ENCODE results near the gene RPS21. TPM values are rescaled to one million over a fixed set of nuclear protein-coding genes. Genes with fewer than 3 reads are reported as not detected.
A peak's percentile ranks its signal among the peaks of the same experiment; 100 is the strongest.

The RPS21 gene
- total and polyA plus RNA-seq, 2 of the 13 experiments (the other 11 are each of a cell fraction or from before 2014, with no cell fraction given), result 2,647 to 11,063 TPM

DNA sequence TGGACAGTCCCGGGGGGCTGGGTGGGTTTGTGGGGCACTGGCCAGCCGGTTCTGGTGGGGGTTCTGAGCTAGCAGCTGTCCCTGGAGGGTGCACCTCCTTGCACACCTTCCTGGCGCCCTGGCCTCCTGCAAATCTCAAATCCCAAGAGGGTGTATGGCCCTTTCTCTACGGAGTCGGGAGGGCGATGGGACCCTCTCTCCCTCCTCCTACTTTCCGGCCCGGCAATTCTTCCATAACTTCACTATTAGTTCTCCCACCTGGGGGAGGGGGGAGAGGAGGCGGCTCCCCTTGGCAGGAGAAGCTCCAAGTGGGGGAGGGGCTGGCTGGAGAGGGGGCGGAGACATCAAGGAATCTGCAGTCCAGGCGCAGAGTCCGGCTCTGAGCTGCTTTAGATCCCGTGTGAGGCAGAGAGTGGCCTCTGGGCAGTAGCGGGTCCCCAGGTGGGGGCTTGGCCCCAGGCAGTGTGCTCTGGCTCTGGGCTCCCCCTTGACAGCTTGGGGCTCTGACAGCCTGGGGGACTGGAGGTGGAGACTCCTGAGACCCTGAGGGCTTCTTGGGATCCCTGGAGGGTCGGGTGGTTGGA is 18.4 kb upstream of the RPS21 start (continued):
- TF ChIP-seq ZGPAT (CRISPR knock-in tag; IDR thresholded peaks at IDR 0.05) (peak; percentile 57), TEF (CRISPR knock-in tag; IDR thresholded peaks at IDR 0.05) (no peak), ATF2 (CRISPR knock-in tag; IDR thresholded peaks at IDR 0.05) (peak; percentile 5; the same call in 1 of the 2 replicates), GZF1 (CRISPR knock-in tag; IDR thresholded peaks at IDR 0.05) (no peak), JARID2 (CRISPR knock-in tag; IDR thresholded peaks at IDR 0.05; ENCODE audit: insufficient replicate concordance) (no peak), MYPOP (CRISPR knock-in tag; IDR thresholded peaks at IDR 0.05) (no peak), ZNF652 (CRISPR knock-in tag; IDR thresholded peaks at IDR 0.05; ENCODE audit: borderline replicate concordance, low read depth) (peak; percentile 59; the same call in 1 of the 2 replicates), FOXM1 (CRISPR knock-in tag; IDR thresholded peaks at IDR 0.05) (no peak), RCOR2 (CRISPR knock-in tag; IDR thresholded peaks at IDR 0.05) (peak; percentile 54; the same call in 1 of the 2 replicates), KLF15 (CRISPR knock-in tag; IDR thresholded peaks at IDR 0.05; ENCODE audit: borderline replicate concordance) (peak; percentile 85; the same call in 1 of the 2 replicates), ZSCAN21 (CRISPR knock-in tag; IDR thresholded peaks at IDR 0.05; ENCODE audit: borderline replicate concordance) (no peak), DNMT1 (CRISPR knock-in tag; IDR thresholded peaks at IDR 0.05) (0 out of 2 replicates have a peak, but pooled peaks have one; percentile 2), ZBTB21 (CRISPR knock-in tag; IDR thresholded peaks at IDR 0.05) (no peak), CCAR2 (optimal IDR thresholded peaks at IDR 0.05; ENCODE audit: low read depth, low read length) (peak; percentile 43), ZFY (CRISPR knock-in tag; IDR thresholded peaks at IDR 0.05) (no peak), ZNF343 (CRISPR knock-in tag; IDR thresholded peaks at IDR 0.05) (no peak)
- TF ChIP-seq, protein P1, sequence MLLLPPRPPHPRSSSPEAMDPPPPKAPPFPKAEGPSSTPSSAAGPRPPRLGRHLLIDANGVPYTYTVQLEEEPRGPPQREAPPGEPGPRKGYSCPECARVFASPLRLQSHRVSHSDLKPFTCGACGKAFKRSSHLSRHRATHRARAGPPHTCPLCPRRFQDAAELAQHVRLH (CRISPR knock-in tag; IDR thresholded peaks at IDR 0.05; ENCODE audit: borderline replicate concordance, low read depth), result no peak; the same call in 1 of the 2 replicates
- TF ChIP-seq, protein P2, sequence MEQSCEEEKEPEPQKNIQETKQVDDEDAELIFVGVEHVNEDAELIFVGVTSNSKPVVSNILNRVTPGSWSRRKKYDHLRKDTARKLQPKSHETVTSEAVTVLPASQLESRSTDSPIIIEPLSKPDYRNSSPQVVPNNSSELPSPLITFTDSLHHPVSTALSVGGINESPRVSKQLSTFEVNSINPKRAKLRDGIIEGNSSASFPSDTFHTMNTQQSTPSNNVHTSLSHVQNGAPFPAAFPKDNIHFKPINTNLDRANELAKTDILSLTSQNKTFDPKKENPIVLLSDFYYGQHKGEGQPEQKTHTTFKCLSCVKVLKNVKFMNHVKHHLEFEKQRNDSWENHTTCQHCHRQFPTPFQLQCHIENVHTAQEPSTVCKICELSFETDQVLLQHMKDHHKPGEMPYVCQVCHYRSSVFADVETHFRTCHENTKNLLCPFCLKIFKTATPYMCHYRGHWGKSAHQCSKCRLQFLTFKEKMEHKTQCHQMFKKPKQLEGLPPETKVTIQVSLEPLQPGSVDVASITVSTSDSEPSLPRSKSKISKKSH (CRISPR knock-in tag; IDR thresholded peaks at IDR 0.05; ENCODE audit: borderline replicate concordance), result no peak; the same call in 1 of the 2 replicates
- TF ChIP-seq, protein P3, sequence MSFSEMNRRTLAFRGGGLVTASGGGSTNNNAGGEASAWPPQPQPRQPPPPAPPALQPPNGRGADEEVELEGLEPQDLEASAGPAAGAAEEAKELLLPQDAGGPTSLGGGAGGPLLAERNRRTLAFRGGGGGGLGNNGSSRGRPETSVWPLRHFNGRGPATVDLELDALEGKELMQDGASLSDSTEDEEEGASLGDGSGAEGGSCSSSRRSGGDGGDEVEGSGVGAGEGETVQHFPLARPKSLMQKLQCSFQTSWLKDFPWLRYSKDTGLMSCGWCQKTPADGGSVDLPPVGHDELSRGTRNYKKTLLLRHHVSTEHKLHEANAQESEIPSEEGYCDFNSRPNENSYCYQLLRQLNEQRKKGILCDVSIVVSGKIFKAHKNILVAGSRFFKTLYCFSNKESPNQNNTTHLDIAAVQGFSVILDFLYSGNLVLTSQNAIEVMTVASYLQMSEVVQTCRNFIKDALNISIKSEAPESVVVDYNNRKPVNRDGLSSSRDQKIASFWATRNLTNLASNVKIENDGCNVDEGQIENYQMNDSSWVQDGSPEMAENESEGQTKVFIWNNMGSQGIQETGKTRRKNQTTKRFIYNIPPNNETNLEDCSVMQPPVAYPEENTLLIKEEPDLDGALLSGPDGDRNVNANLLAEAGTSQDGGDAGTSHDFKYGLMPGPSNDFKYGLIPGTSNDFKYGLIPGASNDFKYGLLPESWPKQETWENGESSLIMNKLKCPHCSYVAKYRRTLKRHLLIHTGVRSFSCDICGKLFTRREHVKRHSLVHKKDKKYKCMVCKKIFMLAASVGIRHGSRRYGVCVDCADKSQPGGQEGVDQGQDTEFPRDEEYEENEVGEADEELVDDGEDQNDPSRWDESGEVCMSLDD (CRISPR knock-in tag; IDR thresholded peaks at IDR 0.05; ENCODE audit: borderline replicate concordance), result no peak

Data from HepG2 (cell line).